ENCODE results near the gene DBN1.

Gene DBN1

GRCh38 chr5:177462021-177462670, 11.3 kb downstream of the DBN1 start:
- no peak overlapping the region for H3K4me3 ChIP-seq (ENCODE audit: low read depth, low read length)
- in situ Hi-C loops (cut with HindIII; ENCODE audit: low sequenced_read_pairs), result no loop called here
- DNase-seq (ENCODE audit: low read depth, low spot score), result peak; percentile 57
- no peak for TF ChIP-seq CTCF (IDR thresholded peaks at IDR 0.05; ENCODE audit: low read depth, low read length)

GRCh38 chr5:177459819-177460628, 13.4 kb downstream of the DBN1 start:
- no peak overlapping the region for H3K4me3 ChIP-seq (ENCODE audit: low read depth, low read length)
- in situ Hi-C loops (cut with HindIII; ENCODE audit: low sequenced_read_pairs), result no loop called here
- DNase-seq (ENCODE audit: low read depth, low spot score), result no peak
- no peak for TF ChIP-seq CTCF (IDR thresholded peaks at IDR 0.05; ENCODE audit: low read depth, low read length)

- TF ChIP-seq CTCF (IDR thresholded peaks at IDR 0.05; ENCODE audit: low read depth, low read length), result no peak
- no peak overlapping the region for H3K4me3 ChIP-seq (ENCODE audit: low read depth, low read length)
- DNase-seq (ENCODE audit: low read depth, low spot score), result no peak
- in situ Hi-C loops (cut with HindIII; ENCODE audit: low sequenced_read_pairs), result no loop called here
Observed at GRCh38 chr5:177459357-177459756, 14.1 kb downstream of the DBN1 start.

GRCh38 chr5:177458912-177459350, 14.5 kb downstream of the DBN1 start:
- DNase-seq (ENCODE audit: low read depth, low spot score), result no peak
- no peak overlapping the region for H3K4me3 ChIP-seq (ENCODE audit: low read depth, low read length)
- no peak for TF ChIP-seq CTCF (IDR thresholded peaks at IDR 0.05; ENCODE audit: low read depth, low read length)
- in situ Hi-C loops (cut with HindIII; ENCODE audit: low sequenced_read_pairs), result no loop called here

- in situ Hi-C loops (cut with HindIII; ENCODE audit: low sequenced_read_pairs), result no loop called here
- DNase-seq (ENCODE audit: low read depth, low spot score), result no peak
- no peak overlapping the region for H3K4me3 ChIP-seq (ENCODE audit: low read depth, low read length)
- TF ChIP-seq CTCF (IDR thresholded peaks at IDR 0.05; ENCODE audit: low read depth, low read length), result no peak
Observed at GRCh38 chr5:177457852-177458681, 15.4 kb downstream of the DBN1 start.

All from astrocyte of the spinal cord (primary cell).